ENCODE data around the gene CD70.
"Not testable (repeated sequence)": the region's sequence is repeated elsewhere in the genome, so short reads cannot be mapped to it uniquely, and the experiment has no call there.

The CD70 gene

GRCh38 chr19:6597471-6598253, 6.7 kb upstream of the CD70 start:
- not testable (repeated sequence) for DNase-seq (ENCODE audit: low spot score)

- no peak for DNase-seq (ENCODE audit: low spot score)
These were observed 5.7 kb upstream of the CD70 start for GRCh38 chr19:6596621-6597020.

GRCh38 chr19:6593651-6594416, 2.9 kb upstream of the CD70 start:
- DNase-seq (ENCODE audit: low spot score) = no peak

GRCh38 chr19:6590258-6590826, 608 bp downstream of the CD70 start:
- DNase-seq (ENCODE audit: low spot score) = no peak

- DNase-seq (ENCODE audit: low spot score) = no peak
These were observed 1.2 kb downstream of the CD70 start for GRCh38 chr19:6589711-6590257.

GRCh38 chr19:6588508-6589345, 2.2 kb downstream of the CD70 start:
- DNase-seq (ENCODE audit: low spot score) = no peak

GRCh38 chr19:6587998-6588507, 2.9 kb downstream of the CD70 start:
- no peak for DNase-seq (ENCODE audit: low spot score)

- no peak for DNase-seq (ENCODE audit: low spot score)
These were observed 3.7 kb downstream of the CD70 start for GRCh38 chr19:6587093-6587820.

GRCh38 chr19:6586726-6587092, 4.2 kb downstream of the CD70 start:
- no peak for DNase-seq (ENCODE audit: low spot score)

GRCh38 chr19:6586056-6586455, 4.9 kb downstream of the CD70 start:
- no peak for DNase-seq (ENCODE audit: low spot score)

GRCh38 chr19:6582515-6583484, 8.2 kb downstream of the CD70 start:
- DNase-seq (ENCODE audit: low spot score) = not testable (repeated sequence)

GRCh38 chr19:6580313-6580712, 10.6 kb downstream of the CD70 start:
- no peak for DNase-seq (ENCODE audit: low spot score)

GRCh38 chr19:6579450-6580178, 11.3 kb downstream of the CD70 start:
- no peak for DNase-seq (ENCODE audit: low spot score)

GRCh38 chr19:6577476-6578125, 13.3 kb downstream of the CD70 start:
- no peak for DNase-seq (ENCODE audit: low spot score)

- DNase-seq (ENCODE audit: low spot score) = no peak
These were observed 14.0 kb downstream of the CD70 start for GRCh38 chr19:6576869-6577475.

- no peak for DNase-seq (ENCODE audit: low spot score)
These were observed 17.6 kb downstream of the CD70 start for GRCh38 chr19:6573350-6573749.

GRCh38 chr19:6572217-6572616, 18.7 kb downstream of the CD70 start:
- no peak for DNase-seq (ENCODE audit: low spot score)

GRCh38 chr19:6571167-6571566, 19.8 kb downstream of the CD70 start:
- DNase-seq (ENCODE audit: low spot score) = no peak
